Measurements from ENCODE around the gene GPR31.

DNA sequence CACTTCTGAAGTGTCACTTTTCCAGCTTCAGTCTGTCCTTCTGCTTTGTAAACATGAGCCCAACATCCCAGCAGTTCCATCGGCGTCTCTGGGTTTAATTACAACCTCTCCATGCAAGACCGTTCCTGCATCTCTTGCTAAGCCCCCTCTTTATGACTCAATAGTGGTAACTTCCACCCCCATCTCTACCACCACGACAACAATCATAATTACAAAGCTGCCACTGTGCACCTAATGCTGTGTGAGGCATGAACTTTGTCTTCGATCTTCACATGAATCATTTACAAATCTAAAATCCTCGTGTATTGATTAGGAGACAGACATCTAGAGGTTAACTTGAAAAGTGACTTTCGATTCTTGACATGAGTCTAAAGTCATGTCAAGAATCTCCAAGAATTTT lies 39.8 kb downstream of the GPR31 start:
- TF ChIP-seq, protein P1, sequence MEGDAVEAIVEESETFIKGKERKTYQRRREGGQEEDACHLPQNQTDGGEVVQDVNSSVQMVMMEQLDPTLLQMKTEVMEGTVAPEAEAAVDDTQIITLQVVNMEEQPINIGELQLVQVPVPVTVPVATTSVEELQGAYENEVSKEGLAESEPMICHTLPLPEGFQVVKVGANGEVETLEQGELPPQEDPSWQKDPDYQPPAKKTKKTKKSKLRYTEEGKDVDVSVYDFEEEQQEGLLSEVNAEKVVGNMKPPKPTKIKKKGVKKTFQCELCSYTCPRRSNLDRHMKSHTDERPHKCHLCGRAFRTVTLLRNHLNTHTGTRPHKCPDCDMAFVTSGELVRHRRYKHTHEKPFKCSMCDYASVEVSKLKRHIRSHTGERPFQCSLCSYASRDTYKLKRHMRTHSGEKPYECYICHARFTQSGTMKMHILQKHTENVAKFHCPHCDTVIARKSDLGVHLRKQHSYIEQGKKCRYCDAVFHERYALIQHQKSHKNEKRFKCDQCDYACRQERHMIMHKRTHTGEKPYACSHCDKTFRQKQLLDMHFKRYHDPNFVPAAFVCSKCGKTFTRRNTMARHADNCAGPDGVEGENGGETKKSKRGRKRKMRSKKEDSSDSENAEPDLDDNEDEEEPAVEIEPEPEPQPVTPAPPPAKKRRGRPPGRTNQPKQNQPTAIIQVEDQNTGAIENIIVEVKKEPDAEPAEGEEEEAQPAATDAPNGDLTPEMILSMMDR (IDR thresholded peaks at IDR 0.05; ENCODE audit: low read length): no peak
- TF ChIP-seq EZH2 (IDR thresholded peaks at IDR 0.05; ENCODE audit: borderline replicate concordance, low read length): no peak

All from OCI-LY1 (cell line).